NCI-H526 (cell line): ENCODE data around the gene PEX26.
"Not testable (repeated sequence)": the region's sequence is repeated elsewhere in the genome, so short reads cannot be mapped to it uniquely, and the experiment has no call there.

ENCODE experiments used
- DNase-seq, 2 experiments: peaks; one replicate each; lab custom pipeline; 2025; lab: John Stamatoyannopoulos, UW

PEX26 gene

DNA sequence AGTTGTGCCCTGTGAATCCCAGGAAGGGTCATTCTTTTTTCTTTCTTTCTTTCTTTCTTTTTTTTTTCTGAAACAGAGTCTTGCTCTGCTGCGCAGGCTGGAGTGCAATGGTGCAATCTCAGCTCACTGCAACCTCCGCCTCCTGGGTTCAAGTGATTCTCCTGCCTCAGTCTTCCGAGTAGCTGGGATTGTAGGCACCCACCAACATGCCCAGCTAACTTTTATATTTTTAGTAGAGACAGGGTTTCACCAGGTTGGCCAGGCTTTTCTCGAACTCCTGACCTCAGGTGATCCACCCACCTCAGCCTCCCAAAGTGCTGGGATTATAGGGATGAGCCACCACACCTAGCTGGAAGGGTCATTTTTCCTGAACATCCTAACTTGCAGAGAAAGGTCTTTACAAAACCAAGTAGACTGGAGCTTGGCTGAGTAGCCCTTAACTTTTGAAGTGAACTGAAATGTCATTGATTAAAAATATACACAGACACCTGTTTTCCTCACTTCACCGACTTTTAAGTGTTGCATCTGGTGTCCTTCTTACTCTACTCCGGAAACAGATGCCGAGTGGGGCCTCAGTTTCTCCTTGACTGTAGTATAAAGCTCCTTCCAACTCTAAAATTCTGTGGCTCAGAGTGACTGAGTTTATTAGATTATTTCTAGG, 6.4 kb upstream of the PEX26 start:
- not testable (repeated sequence) for DNase-seq

DNA sequence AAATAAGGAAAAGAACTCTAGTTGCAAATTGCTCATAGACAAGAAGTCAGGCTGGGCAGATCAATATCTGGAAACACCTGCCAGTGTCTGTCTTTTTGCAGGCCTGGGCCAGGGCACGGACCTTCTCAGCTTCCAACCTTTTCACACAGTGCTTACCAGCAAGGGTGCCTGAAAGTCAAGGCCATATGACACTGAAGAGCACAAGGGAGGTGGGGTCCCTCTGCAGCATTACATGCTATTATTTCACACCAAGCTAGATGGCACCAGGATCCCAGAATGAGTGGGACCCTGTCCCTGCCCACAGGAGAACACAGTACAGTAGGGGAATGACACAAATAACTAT, 5.9 kb upstream of the PEX26 start:
- no peak for DNase-seq

DNA sequence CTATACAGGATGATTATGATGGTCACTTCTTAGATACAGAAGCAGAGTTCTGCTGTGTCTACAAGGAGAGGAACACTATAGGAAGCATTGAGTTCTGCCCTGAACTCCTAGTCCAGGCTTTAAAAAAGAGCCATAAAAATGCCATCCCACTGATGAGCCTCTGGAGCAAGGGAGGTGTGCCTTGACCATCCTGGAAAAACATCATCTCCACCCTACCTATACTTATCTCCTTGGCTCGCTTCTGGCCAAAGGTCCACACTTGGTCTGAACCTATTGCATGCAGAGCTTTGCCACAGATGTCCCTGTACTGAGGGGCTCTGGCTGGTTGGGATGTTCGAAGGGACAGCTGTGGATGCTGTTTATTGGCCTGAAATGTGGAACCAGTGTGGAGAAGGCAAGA, 4.3 kb upstream of the PEX26 start:
- DNase-seq: no peak

DNA sequence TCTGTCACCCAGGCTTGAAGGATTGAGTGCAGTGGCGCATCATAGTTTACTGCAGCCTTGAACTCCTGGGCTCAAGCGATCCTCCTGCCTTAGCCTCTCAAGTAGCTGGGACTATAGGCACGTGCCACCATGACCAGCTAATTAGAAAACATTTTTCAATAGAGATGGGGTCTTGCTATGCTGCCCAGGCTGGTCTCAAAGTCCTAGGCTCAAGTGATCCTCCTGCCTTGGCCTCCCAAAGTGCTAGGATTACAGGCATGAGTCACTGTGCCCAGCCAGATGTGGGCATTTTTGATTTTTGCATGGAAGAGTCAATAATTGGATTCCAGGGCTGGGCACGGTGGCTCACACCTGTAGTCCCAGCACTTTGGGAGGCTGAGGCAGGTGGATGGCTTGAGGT, 3.9 kb upstream of the PEX26 start:
- DNase-seq: not testable (repeated sequence)

DNA sequence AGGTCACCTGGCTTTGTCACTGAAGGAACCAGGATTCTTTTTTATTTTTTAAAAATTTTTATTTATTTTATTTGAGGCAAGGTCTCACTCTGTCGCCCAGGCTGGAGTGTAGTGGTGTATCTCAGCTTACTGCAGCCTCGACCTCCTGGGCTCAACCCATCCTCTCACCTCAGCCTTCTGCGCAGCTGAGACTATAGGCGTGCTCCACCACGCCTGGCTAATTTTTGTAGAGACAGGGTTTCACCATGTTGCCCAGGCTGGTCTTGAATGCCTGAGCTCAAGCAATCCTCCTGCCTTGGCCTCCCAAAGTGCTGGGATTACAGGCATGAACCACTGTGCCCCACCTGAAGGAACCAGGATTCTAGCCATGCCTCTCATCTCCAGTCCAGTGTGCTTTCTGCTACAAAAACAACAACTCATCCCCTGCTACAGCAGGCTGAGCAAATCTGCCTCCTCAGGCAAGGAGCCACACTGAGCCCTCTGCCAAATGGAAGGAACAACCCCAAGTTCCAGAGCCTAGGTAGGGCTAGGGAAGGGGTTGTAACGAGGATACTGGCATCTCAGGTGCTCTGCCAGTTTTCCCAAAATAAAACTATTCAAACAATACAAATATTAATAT, 2.6 kb upstream of the PEX26 start:
- DNase-seq: no peak

DNA sequence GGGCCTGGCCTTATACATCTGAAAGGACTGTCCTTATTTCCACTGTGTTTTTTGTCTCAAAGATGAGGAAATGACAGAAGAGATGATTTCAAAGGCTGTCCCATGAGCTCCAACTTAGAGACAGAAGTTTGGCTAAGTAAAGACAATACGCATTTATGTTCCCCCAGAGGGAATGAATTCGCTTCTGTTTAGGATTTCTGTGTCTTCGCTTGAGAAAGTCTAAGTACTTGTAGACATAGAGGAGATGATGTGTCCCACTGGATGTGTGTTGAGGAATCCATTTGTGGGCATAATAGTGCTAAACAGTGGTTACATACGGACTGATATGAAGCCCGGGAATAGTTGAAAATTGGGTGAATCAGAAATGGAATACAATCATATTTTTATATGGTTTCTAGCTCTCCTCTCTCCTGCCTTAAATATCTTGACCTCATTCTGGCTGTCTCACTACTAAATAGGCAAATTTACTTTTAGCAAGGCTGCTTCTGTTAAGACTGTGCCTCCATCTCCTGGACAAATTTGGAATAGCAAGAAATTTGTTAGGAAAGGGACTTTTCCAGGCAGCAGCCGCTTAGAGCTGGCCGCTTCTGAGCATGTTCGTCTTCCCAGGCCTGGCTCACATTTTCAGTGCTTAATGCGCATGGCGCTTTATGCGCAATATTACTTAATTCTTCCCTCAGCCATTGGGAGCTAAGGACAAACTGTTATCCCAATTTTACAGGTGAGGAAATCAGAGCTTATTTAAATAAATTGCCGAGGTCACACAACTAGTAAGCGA, 1.9 kb upstream of the PEX26 start:
- peak; percentile 73 to 87 for DNase-seq

DNA sequence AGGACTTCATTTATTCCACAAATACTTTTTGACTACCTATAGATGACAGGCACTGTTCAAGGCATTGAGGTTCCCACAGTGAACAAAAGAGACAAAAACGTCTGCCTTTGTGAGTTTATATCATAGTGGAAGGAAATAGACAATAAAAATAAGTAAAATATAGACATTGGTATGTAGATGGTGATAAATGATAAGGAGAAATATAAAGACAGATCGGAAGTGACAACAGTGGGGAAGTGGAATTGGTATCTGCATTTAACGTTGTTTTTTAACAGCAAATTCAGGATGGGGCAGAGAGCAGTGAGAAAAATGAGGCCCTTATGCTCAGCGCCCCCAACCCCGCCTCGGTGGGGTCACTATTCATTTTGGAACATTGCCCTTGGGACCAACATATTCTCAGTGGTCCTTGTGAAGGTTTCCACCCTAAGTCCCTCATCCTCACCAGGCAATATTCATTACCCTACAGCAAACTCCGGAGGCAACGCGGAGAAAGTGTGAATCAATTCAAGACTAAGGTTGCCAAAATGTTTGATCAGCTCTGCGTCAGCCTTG, 627 bp upstream of the PEX26 start:
- DNase-seq: no peak

DNA sequence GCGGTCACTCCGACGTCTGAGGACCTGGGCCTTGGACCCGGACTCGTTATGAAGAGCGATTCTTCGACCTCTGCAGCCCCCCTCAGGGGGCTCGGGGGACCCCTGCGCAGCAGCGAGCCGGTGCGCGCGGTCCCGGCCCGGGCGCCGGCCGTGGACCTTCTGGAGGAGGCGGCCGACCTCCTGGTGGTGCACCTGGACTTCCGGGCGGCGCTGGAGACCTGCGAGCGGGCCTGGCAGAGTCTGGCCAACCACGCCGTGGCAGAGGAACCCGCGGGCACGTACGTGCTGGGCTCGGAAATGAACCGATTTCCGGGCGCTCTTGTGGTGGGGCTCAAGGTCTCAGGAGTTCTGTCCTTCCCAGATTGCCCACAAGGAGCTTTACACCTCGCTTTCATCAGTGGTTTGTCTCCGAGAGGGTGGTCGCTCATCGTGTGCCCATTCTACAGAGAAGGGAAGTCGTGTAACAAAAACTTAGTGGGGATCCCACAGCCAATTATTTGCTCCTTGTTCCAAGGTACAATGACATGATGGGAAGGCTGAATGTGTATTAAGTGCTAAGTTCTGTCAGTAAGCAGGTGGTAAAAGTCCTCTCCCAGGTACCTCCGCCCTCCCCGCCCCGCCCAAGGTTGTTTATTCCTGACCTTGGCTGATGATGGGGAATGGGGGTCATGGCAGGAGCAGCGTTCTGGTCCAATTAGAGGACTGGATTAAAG, 695 bp downstream of the PEX26 start:
- DNase-seq: peak in 1 of 2 experiments; percentile 41

DNA sequence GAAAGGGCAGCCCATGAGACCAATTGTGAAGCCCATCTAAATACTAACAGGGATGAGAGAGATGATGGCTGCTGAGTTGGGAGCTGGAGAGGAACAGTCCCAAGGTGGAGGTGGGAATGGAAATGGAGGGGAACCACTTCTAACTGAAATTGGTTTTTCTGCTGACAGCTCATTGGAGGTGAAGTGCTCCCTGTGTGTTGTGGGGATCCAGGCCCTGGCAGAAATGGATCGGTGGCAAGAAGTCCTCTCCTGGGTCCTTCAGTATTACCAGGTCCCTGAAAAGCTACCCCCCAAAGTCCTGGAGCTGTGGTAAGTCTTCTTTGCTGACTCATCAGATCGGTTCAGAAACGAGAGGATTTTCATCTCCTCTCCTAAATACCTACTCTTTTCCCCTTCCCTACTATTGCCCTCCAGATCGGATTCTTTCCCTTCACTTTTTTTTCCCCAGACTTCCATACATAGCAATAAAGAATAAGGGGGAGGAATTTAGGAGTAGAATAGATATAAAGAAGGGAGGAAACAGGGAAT, 2.0 kb downstream of the PEX26 start:
- no peak for DNase-seq

DNA sequence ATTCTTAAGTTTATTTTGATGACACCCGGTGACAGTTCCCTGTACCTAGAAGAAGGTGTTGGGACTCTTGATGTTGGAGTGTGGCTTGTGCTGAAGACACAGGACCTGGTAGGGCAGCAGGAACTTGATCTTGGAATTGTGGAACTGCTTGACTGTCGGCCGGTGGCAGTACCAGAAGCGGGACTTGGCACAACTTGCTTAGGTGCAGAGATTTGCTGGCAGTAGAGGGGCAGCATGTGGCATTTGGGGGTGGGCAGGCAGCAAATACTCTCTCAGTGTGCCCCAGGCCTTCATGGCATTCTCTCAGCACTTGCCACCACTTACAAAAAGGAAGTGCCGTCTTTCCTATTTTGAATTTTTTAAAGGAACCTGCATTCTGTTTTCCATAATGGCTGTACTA, 3.6 kb downstream of the PEX26 start:
- no peak for DNase-seq

DNA sequence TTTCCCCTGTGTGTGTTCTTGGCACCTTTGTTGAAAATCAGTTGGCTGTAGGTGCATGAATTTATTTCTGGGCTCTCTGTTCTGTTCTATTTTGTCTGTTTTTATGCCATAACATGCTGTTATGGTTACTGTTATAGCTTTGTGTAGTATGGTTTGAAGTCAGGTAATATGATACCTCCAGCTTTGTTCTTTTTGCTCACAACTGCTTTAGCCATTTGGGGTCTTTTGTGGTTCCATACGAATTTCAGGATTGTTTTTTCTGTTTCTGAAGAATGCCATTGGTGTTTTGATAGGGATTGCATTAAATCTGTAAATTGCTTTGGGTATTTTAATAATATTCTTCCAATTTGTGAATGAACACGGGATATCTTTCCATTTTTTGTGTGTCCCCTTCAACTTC, 4.7 kb downstream of the PEX26 start:
- no peak for DNase-seq

DNA sequence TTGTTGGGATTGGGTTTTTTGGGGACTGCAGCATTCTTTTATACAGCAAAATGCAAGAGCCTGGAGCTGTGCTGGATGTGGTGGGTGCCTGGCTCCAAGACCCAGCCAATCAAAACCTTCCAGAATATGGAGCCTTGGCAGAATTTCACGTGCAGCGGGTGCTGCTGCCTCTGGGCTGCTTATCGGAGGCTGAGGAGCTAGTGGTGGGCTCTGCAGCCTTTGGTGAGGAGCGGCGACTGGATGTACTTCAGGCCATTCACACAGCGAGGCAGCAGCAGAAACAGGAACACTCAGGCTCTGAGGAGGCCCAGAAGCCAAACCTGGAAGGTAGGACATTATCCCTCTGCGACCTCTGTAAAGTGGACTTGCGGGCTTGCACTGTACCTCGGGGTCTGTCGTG, 5.6 kb downstream of the PEX26 start:
- DNase-seq: no peak

DNA sequence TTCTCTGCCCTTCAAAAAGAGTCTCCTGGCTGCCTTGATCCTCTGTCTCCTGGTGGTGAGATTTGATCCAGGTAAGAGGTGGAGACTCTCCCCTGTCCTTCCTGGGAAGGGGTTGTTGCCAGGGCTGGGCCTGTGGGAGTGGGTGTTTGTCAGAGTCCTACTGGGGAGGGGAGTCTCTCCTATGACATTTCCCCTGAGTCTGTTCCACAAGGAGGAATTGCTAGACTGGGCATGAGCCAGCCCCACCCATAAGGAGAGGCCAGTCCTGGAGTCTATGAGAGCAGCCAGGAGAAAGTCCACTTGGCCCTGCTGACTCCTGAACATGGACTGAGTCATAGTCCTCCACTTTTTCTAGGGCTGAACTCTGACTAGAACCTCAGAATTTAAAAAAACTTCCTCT, 7.4 kb downstream of the PEX26 start:
- DNase-seq: no peak

DNA sequence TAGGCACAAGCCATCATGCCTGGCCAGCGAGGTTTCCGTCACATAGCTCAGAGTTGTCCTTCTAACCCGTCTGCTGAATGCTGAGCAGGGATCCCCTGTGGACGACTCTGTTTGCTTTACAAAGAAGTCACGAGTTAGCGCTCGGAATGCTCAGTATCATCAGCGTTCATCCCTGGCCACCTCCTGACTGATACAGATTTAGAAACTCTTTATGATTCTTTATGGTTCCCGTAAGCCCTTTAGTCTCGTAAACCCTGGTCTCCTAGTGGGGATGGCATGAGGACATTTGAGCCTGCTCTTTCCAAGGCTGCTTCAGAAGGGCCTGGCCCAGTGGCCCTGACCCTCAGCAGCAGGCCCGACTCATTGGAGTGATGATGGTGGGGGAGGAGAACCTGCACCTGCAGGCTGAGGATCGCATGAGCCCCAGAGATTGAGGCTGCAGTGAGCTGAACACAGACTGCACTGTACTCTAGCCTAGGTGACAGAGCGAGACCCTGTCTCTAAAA, 9.6 kb downstream of the PEX26 start:
- no peak for DNase-seq

DNA sequence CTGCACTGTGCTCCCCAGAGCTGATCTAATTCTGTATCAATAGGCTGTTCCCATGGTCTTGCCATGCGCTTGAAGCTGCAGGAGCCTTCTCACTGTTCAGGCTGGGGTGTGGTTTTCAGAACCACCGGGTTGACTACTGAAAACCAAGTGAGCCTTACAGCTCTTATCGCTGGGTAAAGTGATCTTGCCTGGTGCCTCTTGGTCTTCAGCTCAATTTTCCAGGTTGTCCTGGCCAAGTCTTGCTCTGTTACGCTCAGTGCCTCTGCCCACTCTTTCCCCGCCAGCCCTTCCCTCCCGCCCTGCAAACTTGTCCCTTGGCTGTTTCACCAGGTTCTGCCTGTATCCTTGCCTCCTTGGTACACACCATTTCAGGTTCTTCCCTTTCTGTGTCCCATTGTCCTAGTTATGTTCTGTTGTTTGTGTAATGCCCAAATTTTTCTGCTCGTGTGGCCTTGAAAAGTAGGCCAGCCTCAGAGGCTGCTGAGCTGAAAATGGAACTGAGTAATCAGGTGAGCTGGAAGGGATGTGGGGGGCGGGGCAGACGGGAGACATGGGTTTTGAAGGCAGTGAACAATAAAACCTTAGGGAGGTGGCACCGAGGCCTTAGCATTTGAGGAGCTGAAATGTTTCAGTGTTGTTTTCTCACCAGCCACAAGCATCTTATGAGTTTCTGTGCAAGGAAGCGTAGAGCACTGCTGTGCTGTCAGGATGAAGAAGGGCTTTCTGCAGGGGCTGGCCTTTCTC, 11.2 kb downstream of the PEX26 start:
- DNase-seq: no peak

DNA sequence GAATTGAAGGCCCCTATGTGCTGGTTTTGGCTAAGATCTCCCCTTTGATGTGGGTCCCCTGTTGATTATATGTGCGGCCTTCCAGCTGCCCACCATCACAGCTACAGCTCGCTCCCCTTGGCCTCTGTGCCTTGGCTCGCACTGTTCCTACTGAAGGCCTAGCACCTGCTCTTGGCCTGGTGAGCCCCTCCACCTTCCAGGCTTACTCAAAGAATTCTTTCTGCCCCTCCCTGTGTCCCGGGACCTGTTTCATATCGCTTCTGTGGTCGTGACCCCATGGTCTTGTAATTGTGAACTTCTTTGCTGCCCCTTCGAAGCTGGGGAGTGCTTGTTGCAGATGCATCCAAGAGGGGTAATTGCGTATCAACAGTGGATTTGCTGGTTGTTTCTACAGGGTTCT, 12.5 kb downstream of the PEX26 start:
- DNase-seq: no peak

DNA sequence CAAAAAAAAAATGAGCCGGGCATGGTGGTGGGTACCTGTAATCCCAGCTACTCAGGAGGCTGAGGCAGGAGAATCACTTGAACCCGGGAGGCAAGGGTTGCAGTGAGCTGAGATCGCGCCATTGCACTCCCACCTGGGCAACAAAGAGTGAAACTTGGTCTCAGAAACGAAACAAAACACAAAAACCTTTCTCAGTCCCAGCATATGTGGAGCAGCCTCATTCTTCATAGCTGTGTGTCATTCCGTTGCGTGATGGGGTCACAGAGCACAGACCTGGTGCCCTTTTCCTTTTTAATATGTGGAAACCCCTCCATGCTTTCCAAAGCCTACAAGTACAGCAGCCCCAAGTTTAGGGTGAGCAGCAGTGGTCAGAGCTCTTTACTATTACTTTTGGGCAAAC, 13.7 kb downstream of the PEX26 start:
- DNase-seq: no peak

DNA sequence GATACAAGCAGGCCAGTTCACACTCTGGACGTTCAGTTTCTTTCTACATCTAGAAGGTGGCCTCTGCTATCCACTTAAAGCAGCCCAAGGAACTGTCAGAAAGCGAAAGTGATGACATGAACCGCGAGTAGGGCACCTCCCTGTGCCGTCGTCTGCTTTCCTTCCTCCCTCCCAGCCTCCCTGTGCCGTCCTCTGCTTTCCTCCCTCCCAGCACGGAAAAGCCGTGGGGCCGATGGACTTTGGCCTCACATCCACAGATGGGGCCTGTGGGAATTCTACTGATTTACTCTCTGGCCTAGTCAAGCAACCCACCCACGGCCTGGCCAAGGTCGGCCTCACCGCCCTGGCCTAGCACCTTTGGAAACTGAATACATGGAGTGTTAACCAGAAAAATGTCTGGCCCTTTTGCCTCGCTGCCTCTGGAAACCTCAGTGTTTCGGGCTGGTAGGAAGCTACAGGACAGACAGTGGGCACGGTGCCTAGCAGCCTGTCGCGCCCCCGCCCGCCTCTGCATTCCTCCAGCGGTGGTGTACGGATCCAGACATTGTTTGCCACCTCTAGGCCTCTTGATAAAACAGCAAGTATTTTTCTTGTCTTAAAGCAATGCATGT, 14.2 kb downstream of the PEX26 start:
- DNase-seq: peak; percentile 35 to 66

DNA sequence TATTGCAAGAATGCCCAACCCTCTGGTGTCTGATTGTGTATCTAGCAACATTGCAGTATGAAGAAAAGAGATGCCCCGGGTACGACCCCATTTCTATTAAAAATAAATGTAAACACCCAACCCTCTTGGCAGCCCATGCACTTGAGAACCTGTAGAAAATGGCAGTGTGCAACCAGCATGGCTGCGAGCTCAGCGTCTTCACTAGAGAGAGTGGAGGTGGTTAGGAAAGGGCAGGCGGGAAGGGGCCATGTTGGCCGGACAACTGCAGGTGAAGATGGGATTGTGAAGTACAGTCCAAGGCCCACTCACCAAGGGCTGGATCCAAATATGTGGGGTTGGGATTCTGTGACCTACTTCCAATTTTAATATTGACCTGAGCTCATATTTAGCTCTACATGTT, 15.9 kb downstream of the PEX26 start:
- no peak for DNase-seq

DNA sequence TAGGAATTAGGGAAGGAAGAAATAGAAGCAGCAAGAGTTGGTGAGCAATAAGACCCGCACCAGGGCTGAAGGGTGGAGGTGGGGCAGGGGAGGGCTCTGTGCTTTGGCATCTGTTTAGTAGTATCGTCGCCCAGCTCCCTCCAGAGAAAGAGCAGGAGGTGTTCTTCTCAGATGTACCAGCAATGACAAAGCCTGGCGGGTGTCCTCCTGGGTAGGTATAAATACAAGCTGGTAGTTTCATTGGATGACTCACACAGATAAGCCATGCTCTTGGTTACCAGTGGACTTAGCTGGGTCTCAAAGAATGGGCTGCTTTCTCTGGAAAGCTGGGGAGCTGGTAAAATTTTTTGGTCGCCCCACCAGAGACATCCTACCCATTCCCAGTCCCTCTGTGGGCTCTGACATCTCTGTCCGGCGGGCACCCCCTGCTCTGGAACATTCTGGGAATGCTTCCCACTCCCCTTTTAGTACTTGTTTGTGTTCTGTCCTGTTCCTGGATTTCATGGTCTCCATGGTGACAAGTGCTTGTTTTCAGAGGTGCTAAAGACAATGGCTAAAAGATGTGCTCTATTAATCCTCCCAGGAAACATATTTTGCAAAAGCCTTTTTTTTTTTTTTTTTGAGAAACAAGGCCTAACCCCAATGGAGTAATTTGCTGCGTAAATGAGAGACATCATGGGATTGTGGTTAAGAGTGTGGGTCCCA, 17.5 kb downstream of the PEX26 start:
- DNase-seq: no peak
